ENCODE results near the gene CLSTN2.

Gene CLSTN2

DNA sequence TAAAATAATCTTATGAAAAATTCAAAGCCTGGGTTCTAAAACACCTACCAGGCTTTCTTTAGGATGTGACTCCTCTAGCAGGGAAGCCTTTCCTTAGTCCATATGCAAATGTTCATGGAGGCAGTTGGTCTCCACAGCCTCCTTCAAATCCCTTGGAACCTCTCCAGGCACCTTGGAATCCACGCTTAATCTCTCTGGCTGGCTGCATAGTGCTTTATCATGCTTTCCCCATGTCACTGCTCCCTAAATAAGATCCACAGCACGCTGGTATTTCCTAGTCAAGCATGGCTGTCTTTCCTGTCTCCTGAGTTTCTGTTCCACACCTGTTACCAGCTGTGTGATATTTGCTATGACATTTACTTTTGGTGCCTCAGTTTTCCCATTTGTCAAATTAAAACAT is 71.3 kb downstream of the CLSTN2 start:
- ChIA-PET CTCF (no interaction called here), POLR2A (no interaction called here)
- no peak for TF ChIP-seq ZNF768 (tag by site-specific recombination; IDR thresholded peaks at IDR 0.05)
- TF ChIP-seq KLF1 (tag by site-specific recombination; IDR thresholded peaks at IDR 0.05) = no peak
- TF ChIP-seq BCL11B (tag by site-specific recombination; IDR thresholded peaks at IDR 0.05; ENCODE audit: low read depth) = no peak
- TF ChIP-seq, protein P1, sequence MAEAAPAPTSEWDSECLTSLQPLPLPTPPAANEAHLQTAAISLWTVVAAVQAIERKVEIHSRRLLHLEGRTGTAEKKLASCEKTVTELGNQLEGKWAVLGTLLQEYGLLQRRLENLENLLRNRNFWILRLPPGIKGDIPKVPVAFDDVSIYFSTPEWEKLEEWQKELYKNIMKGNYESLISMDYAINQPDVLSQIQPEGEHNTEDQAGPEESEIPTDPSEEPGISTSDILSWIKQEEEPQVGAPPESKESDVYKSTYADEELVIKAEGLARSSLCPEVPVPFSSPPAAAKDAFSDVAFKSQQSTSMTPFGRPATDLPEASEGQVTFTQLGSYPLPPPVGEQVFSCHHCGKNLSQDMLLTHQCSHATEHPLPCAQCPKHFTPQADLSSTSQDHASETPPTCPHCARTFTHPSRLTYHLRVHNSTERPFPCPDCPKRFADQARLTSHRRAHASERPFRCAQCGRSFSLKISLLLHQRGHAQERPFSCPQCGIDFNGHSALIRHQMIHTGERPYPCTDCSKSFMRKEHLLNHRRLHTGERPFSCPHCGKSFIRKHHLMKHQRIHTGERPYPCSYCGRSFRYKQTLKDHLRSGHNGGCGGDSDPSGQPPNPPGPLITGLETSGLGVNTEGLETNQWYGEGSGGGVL (tag by site-specific recombination; IDR thresholded peaks at IDR 0.05) = no peak
- no peak for TF ChIP-seq SCRT2 (tag by site-specific recombination; IDR thresholded peaks at IDR 0.05)
- H3K36me3 ChIP-seq (ENCODE audit: control insufficient read depth in 2 of 2, insufficient read depth in 1 of 2, low read length in 2 of 2) = no peaks in the 10 kb centered on the region
- H3K4me1 ChIP-seq (ENCODE audit: control insufficient read depth, insufficient read depth, low read length) = no peaks in the 10 kb centered on the region
- no peak overlapping the region for H3K4me3 ChIP-seq (ENCODE audit: low read depth, low read length)
- H3K9me3 ChIP-seq (ENCODE audit: control insufficient read depth, insufficient read depth, low read depth, low read length) = no peaks in the 10 kb centered on the region
- H3K27ac ChIP-seq (ENCODE audit: extremely low read depth, low read depth, low read length) = no peak overlapping the region

DNA sequence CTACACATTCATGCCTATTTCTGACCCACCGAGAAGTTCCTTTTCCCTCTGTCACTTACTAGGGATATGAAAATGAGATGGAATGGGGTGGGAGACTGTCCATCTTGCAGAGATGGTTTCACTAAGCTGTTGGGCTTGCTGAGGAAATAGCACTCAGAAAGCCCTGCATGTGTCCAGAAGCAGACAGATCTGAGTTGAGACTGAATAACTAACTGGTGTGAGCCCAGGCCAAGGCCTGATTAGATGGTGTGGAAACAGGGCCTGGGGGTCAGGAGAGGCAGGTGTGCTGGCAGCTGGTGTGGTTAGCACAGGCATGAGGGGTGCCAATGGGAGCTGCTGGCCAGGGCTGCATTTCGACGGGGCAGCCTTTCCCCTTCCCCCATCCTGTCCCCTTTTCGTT is 72.1 kb downstream of the CLSTN2 start:
- Histone ChIP-seq H3K4me3 (ENCODE audit: low read depth, low read length) (no peak overlapping the region), H3K36me3 (ENCODE audit: control insufficient read depth in 2 of 2, insufficient read depth in 1 of 2, low read length in 2 of 2) (no peaks in the 10 kb centered on the region), H3K9me3 (ENCODE audit: control insufficient read depth, insufficient read depth, low read depth, low read length) (no peaks in the 10 kb centered on the region), H3K4me1 (ENCODE audit: control insufficient read depth, insufficient read depth, low read length) (no peaks in the 10 kb centered on the region), H3K27ac (ENCODE audit: extremely low read depth, low read depth, low read length) (no peak overlapping the region)
- ChIA-PET POLR2A (no interaction called here), CTCF (no interaction called here)
- TF ChIP-seq ZBTB7A (tag by site-specific recombination; IDR thresholded peaks at IDR 0.05; ENCODE audit: low read depth) (no peak), ZNF830 (tag by site-specific recombination; IDR thresholded peaks at IDR 0.05; ENCODE audit: low read depth) (no peak), WT1 (tag by site-specific recombination; IDR thresholded peaks at IDR 0.05) (no peak), ZNF138 (tag by site-specific recombination; IDR thresholded peaks at IDR 0.05; ENCODE audit: borderline replicate concordance) (no peak), KLF10 (tag by site-specific recombination; IDR thresholded peaks at IDR 0.05) (no peak), ZNF785 (tag by site-specific recombination; IDR thresholded peaks at IDR 0.05) (no peak), ZNF670 (tag by site-specific recombination; IDR thresholded peaks at IDR 0.05; ENCODE audit: low read depth) (no peak), ZNF157 (tag by site-specific recombination; IDR thresholded peaks at IDR 0.05) (no peak), ZNF311 (tag by site-specific recombination; IDR thresholded peaks at IDR 0.05; ENCODE audit: borderline replicate concordance) (no peak)
- TF ChIP-seq, protein P2, sequence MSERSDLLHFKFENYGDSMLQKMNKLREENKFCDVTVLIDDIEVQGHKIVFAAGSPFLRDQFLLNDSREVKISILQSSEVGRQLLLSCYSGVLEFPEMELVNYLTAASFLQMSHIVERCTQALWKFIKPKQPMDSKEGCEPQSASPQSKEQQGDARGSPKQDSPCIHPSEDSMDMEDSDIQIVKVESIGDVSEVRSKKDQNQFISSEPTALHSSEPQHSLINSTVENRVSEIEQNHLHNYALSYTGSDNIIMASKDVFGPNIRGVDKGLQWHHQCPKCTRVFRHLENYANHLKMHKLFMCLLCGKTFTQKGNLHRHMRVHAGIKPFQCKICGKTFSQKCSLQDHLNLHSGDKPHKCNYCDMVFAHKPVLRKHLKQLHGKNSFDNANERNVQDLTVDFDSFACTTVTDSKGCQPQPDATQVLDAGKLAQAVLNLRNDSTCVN (tag by site-specific recombination; optimal IDR thresholded peaks at IDR 0.05) = no peak

DNA sequence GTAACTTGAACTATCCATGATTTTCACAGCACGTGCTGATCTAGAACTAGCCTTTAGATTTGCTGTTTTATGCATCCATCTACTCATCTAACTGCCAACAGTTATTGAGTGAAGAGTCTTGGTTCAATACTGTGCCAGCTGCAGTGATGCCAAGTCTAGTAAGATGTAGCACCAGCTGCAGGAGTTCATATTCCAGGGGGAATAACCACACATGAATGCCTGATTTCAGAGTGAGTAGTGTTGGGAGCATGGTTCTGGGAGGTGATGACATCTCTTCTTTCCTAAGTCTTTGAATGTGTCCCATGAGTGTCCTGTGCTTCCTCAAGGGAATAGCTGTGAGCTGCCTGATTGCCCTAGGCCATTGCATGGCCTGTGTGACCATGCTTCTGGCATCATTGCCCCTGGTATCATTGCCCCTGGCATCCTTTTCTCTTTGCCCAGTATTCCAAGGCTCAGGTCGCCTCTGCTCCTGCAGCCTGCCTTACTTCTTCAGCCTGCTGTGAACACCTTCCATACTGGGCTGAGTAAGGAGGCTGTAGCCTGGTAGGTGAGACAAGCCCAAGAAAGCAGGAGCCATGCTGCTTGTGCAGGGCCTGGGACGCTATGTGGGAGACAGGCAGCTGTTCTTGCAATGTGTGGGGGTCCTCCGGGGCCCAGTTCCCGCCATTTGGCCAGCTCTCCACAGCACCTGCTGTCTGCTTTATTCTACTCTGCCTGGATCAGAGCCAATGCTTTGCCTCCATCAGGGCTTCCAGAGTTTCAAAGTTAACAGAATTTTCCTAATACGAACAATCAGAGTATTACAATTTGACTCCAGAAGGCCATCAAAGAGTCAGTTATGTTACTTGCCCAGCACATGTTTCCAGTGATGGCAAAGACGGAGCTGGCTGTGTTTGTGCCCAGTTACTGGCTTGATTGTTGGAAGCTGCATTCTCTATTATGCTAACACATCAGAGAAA is 73.2 kb downstream of the CLSTN2 start:
- CTCF ChIA-PET = no interaction called here
- H3K4me1 ChIP-seq (ENCODE audit: control insufficient read depth, insufficient read depth, low read length) = no peaks in the 10 kb centered on the region
- H3K36me3 ChIP-seq (ENCODE audit: control insufficient read depth in 2 of 2, insufficient read depth in 1 of 2, low read length in 2 of 2) = no peaks in the 10 kb centered on the region
- no peaks in the 10 kb centered on the region for H3K9me3 ChIP-seq (ENCODE audit: control insufficient read depth, insufficient read depth, low read depth, low read length)
- no peak overlapping the region for H3K4me3 ChIP-seq (ENCODE audit: low read depth, low read length)
- no peak for TF ChIP-seq ZNF701 (tag by site-specific recombination; IDR thresholded peaks at IDR 0.05)
- TF ChIP-seq, protein P3, sequence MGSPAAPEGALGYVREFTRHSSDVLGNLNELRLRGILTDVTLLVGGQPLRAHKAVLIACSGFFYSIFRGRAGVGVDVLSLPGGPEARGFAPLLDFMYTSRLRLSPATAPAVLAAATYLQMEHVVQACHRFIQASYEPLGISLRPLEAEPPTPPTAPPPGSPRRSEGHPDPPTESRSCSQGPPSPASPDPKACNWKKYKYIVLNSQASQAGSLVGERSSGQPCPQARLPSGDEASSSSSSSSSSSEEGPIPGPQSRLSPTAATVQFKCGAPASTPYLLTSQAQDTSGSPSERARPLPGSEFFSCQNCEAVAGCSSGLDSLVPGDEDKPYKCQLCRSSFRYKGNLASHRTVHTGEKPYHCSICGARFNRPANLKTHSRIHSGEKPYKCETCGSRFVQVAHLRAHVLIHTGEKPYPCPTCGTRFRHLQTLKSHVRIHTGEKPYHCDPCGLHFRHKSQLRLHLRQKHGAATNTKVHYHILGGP (tag by site-specific recombination; IDR thresholded peaks at IDR 0.05) = no peak
- POLR2A ChIA-PET = no interaction called here
- H3K27ac ChIP-seq (ENCODE audit: extremely low read depth, low read depth, low read length) = no peak overlapping the region

Data from HEK293 (cell line).